ENCODE results near the gene TMEM87A.

Gene TMEM87A

DNA sequence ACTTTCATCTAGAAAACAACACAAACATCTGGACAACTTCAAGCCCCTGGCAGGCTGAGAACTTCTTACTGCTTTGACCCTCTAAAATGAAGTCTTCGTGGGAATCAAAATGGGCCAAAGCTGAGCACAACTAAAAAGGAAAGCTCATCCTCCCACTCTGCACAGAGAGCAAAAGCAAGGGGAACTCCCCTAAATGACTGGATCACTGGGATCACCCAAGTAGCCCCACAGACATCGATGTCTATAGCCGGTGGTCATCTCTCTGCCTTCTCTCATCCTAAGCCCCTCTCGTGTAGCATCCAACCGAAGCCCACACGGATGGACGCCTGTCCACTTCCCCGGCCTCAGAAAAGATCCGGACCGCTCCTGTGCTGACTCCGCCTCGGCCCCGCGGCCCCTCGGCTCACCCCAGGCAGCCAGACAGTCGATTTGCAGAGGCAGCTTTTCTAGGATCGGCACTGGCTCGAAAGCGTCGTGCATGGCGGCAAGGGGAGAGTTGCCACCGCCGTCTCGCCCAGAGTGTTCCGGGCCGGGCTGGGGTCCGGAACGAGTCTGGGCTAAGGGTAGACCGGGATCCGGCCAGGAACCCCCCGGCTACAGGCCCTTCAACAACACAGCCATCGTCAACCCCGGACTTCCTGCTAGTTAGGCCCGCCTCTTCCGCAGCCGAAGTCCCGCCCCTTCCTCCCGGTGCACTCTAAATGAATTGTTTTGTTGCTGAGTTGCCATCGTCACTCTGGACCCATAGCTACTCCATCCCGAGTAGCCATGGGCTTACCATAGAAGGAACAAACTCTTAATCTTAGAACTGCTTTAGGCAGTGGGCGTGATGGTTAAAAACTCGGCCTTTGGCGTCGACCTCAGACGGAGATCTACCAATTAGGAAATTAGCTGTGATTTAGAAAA, 65.3 kb downstream of the TMEM87A start, which contains the start of gene VPS39:
TSS of gene VPS39 (minus strand) at position 631 of the 906 bp plus-strand sequence. CDS start at position 480, 151 bp downstream.
- DNase-seq (ENCODE audit: low spot score) (peak; percentile 70), FAIRE-seq (no peak)

DNA sequence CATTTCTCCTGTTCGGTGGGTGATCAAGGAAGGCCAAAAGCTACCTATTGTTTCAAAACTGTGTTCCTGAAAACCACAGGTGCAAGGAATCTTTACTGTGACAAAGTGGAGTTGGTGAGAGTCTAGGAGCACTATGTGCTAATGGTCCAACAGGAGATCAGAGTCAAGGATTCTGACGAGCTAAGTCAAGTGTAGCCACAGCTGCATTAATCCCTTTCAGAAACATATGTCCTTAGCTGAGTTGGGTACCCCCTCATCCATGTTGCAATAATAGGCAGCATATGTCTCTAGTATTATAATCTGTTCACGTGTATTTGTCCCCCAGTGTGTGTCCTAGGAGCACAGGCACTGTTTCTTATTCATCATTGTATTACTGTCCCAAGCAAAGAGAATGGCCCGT, 66.8 kb downstream of the TMEM87A start:
- no peak for DNase-seq (ENCODE audit: low spot score)
- FAIRE-seq: no peak

DNA sequence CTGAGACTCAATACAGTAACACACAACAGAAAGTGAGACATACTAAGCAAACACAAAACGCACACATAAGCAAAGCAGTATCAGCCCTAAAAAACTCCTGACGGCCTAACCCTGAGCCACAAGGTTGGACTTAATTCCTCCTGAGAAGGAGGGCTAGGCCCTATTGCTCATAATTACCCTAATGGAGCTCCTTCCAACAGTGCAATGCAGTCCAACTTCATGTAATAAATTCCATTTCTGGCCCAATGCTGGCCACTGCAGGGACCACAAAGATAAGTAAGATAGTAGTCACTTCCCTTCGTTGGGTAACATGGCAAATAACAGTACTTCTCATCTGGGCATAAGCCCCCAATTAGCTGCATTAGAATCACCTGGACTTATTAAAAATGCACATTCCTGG, 69.3 kb downstream of the TMEM87A start:
- no peak for DNase-seq (ENCODE audit: low spot score)
- FAIRE-seq: no peak

GRCh38 chr15:42202653-42203052, 70.6 kb downstream of the TMEM87A start:
- no peak for FAIRE-seq
- DNase-seq (ENCODE audit: low spot score): no peak

DNA sequence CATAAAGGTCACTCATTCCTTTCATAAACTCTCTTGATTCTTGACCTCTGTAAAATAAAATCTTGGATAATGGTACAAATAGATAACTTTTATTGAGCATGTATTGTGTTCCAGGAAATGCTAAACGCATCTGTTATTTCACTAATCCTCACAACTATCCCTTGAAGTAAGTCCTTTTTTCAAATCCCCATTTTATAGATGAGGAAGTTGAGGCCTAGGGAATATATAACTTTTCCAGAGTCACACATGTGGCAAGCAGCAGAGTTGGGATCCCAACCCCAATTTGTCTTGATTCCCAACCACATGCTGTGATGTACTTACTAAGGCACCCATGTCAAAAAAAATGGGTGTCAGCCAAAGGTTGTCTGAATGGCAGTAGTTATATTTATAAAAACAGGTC, 71.4 kb downstream of the TMEM87A start:
- DNase-seq (ENCODE audit: low spot score) (no peak), FAIRE-seq (no peak)

GRCh38 chr15:42199126-42199525, 74.1 kb downstream of the TMEM87A start:
- FAIRE-seq: no peak
- no peak for DNase-seq (ENCODE audit: low spot score)

DNA sequence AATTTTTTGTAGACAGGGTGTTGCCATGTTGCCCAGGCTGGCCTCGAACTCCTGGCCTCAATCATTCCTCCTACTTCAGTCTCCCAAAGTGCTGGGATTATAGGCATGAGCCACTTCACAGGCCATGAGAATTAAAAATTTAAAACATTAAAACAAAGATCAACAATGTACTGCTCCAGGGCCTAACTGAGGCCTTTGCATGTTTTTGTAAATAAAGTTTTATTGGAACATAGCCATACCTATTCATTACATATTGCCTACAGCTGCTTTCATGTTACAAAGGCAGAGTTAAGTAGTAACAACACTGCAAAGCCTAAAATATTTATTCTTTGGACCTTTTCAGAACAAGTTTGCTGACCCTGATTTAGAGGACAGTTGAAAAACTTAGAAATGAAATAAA, 74.7 kb downstream of the TMEM87A start:
- DNase-seq (ENCODE audit: low spot score): no peak
- no peak for FAIRE-seq

DNA sequence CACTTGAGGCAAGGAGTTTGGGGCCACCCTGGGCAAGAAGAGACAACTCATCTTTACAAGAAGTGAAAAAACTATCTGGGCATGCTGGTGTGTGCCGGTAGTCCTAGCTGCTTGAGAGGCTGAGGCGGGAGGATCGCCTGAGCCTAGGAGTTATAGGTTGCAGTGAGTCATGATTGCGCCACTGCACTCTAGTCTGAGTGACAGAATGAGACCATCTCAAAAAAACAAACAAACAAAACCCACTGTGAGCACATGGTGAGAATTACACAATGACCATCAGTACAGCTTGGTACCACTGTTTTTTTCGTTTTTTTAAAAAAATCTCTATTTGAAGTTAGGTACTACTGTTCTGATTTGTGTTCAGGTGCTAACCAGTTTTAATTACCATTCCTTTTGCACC, 78.7 kb downstream of the TMEM87A start:
- FAIRE-seq: no peak
- DNase-seq (ENCODE audit: low spot score): no peak

- FAIRE-seq: no peak
- DNase-seq (ENCODE audit: low spot score): no peak
Measured at GRCh38 chr15:42193383-42193782, 79.8 kb downstream of the TMEM87A start.

DNA sequence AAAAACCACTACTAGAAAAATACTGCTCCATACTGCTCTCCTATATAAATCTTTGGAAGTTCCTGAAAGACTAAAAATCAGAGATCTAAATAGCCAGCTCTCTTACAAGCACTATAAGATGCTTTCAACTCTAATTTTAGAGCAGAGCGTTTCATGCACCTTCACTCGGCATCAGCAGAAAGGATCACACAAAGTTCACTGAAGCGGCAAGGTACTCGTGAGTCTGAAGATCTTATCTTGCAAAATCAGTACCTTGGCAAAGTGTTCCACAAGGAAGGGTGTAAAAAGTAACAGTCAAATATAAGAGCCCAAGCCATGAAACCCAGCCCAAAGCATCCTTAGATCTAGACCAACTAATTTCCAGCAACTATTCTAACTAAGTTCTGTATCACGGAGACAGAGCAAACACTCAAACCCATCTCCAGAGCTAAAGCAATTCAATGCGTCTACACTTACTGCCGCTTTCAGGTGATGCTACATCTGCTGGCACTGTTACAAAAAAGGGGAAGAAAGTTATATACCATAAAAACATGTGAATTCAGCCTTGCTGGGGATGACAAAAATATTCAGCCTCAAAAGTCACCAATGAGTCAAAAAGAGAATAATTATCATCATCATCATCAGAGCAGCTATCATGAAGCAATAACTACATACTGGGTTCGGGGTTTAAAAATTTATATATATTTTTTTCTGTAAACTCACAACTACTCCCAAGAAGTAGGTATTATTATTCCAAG, 81.5 kb downstream of the TMEM87A start:
- DNase-seq (ENCODE audit: low spot score) (no peak), FAIRE-seq (no peak)

- no peak for DNase-seq (ENCODE audit: low spot score)
- FAIRE-seq: no peak
Measured at GRCh38 chr15:42190370-42190769, 82.9 kb downstream of the TMEM87A start.

- FAIRE-seq: no peak
- no peak for DNase-seq (ENCODE audit: low spot score)
Measured at GRCh38 chr15:42185801-42186200, 87.4 kb downstream of the TMEM87A start.

GRCh38 chr15:42184736-42185135, 88.5 kb downstream of the TMEM87A start:
- DNase-seq (ENCODE audit: low spot score) (no peak), FAIRE-seq (no peak)

- FAIRE-seq: no peak
- no peak for DNase-seq (ENCODE audit: low spot score)
Measured at GRCh38 chr15:42184296-42184695, 88.9 kb downstream of the TMEM87A start.

GRCh38 chr15:42182961-42183360, 90.3 kb downstream of the TMEM87A start:
- no peak for DNase-seq (ENCODE audit: low spot score)
- FAIRE-seq: no peak

- no peak for DNase-seq (ENCODE audit: low spot score)
- no peak for FAIRE-seq
Measured at GRCh38 chr15:42182328-42182886, 90.8 kb downstream of the TMEM87A start.

- FAIRE-seq (no peak), DNase-seq (ENCODE audit: low spot score) (no peak)
Measured at GRCh38 chr15:42178056-42178455, 95.2 kb downstream of the TMEM87A start.

DNA sequence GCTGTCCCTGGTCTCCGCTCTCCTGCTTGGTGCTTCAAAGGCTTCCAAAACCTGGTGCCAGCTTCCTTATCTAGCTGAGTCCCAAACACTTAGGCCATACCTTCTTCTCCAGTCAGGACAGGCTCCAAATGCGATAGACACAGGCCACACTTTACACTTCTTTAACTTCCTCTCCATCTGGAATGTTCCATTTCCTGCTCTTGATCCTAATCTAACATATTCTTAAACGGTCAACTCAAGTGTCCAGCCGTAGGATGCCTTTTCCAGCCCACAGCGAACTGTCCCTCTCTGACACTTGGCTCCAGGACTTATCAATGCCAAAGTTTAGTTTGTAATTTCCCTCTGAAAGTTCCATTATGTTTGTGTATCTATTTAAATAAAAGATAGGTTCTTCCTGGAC, 97.6 kb downstream of the TMEM87A start:
- DNase-seq (ENCODE audit: low spot score) (no peak), FAIRE-seq (no peak)

DNA sequence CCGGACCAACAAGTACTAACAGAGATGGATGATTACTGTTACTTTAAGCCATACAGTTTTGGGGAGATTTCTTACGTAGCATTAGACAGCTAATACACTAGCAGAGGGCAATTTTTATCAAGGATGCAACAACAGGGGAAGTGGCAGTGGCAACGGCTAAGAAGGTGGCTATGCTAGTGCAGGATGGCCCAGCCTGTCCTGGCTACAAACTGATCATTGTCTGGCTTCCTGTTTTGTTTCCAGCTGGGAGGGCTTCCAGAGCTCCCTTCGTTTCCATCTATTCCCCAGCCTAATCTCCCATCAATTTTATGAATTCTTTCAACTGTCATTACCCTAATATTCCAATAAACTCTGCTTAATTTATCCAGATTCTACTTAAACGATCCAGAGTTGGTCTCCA, 100.8 kb downstream of the TMEM87A start:
- no peak for FAIRE-seq
- no peak for DNase-seq (ENCODE audit: low spot score)

GRCh38 chr15:42171795-42172194, 101.4 kb downstream of the TMEM87A start:
- FAIRE-seq: no peak
- DNase-seq (ENCODE audit: low spot score): no peak

DNA sequence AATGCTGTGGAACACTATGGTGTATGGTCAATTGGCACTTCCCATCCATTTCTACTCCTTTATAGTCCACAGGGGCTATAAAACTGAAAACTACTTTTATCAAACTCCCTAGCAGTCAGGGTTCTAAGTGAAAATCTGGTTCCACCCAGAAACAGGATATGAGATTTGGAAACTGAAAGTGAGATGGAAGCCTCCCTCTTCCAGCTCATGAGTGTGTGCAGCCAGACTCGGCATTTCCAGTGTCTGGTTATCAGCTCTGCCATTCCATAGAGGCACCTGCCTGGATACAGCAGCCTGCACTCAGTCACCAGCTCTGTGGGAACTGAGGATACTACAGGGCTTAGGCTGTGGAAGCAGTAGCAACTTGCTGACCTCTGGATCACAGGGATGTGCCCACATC, 102.1 kb downstream of the TMEM87A start:
- no peak for FAIRE-seq

GRCh38 chr15:42166225-42166940, 106.8 kb downstream of the TMEM87A start:
- no peak for FAIRE-seq
- no peak for DNase-seq (ENCODE audit: low spot score)

More for the DNA sequence above, 102.1 kb downstream of the TMEM87A start:
- DNase-seq (ENCODE audit: low spot score): no peak

Data from RCC 7860 (cell line).